Stimulated activated CD8-positive, alpha-beta memory T cell treated with anti-CD3 and anti-CD28 coated beads, Interleukin-7, amount 100 ng/mL, for 24 hours (primary cell): Measurements from ENCODE around the gene BCAP31.
"Not testable (repeated sequence)": the region's sequence is repeated elsewhere in the genome, so short reads cannot be mapped to it uniquely, and the experiment has no call there.

Experiments used
- DNase-seq: peaks from one replicate; pipeline ENCODE4 v3.0.0-alpha.2; 2020; ENCODE audit warnings: low read depth

Gene BCAP31

GRCh38 chrX:153762626-153763173 is 38.5 kb upstream of the BCAP31 start:
- DNase-seq = no peak

GRCh38 chrX:153761863-153762262 is 37.7 kb upstream of the BCAP31 start:
- no peak for DNase-seq

- DNase-seq = no peak
Observed at GRCh38 chrX:153755136-153755535, 30.9 kb upstream of the BCAP31 start.

GRCh38 chrX:153750127-153750774 is 26.1 kb upstream of the BCAP31 start:
- no peak for DNase-seq

- DNase-seq = not testable (repeated sequence)
Observed at GRCh38 chrX:153749017-153749416, 24.8 kb upstream of the BCAP31 start.

GRCh38 chrX:153746991-153747390 is 22.8 kb upstream of the BCAP31 start:
- not testable (repeated sequence) for DNase-seq

- no peak for DNase-seq
Observed at GRCh38 chrX:153746359-153746758, 22.2 kb upstream of the BCAP31 start.

DNA sequence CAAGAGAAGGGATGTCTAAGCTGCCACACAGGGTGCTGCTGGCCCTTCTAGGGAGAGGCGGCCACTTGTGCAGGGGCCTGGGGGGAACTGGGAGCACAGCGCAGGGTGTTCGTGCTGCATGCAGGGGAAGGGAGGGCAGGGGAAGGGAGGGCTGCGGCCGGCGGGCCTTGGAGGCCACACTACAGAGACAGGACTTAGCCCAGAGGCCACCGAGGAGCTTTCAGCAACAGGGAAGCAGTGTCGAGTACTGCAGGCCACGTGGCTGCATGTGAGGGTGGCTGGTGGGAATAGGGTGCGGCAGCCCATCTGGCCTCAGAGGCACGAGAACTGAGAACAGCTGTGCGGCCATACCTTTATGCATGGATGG is 20.9 kb upstream of the BCAP31 start:
- not testable (repeated sequence) for DNase-seq

GRCh38 chrX:153744210-153745066 is 20.3 kb upstream of the BCAP31 start:
- DNase-seq = no peak

GRCh38 chrX:153743468-153744209 is 19.5 kb upstream of the BCAP31 start:
- not testable (repeated sequence) for DNase-seq

DNA sequence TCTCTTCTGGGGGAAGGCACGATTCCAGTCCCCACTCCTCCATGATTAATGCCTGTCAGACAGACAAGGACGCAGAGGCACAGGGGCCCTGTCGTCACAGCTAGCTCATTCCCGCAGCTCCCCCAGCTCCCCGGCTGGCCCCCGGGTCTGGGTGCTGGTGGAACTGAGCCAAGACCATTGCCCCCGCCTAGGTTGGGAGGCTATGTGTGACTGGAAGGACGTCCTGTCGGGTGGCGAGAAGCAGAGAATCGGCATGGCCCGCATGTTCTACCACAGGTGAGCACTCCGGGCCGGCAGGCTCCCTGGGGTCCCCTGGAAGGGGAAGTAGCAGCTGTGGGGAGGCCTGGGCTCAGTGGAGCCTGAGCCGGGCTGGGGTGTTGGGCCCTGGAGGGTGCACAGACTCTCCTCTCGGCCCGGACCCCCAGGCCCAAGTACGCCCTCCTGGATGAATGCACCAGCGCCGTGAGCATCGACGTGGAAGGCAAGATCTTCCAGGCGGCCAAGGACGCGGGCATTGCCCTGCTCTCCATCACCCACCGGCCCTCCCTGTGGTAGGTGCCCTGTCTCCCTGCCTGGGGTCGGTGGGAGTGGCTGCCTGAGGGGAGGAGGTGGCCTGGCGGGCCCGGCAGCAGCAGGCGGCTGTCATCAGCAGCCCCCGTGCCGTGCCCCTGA is 18.7 kb upstream of the BCAP31 start:
- DNase-seq = not testable (repeated sequence)

GRCh38 chrX:153742111-153742510 is 17.9 kb upstream of the BCAP31 start:
- DNase-seq = not testable (repeated sequence)

- no peak for DNase-seq
Observed at GRCh38 chrX:153741446-153741845, 17.3 kb upstream of the BCAP31 start.

GRCh38 chrX:153740631-153741222 is 16.5 kb upstream of the BCAP31 start:
- DNase-seq = no peak

DNA sequence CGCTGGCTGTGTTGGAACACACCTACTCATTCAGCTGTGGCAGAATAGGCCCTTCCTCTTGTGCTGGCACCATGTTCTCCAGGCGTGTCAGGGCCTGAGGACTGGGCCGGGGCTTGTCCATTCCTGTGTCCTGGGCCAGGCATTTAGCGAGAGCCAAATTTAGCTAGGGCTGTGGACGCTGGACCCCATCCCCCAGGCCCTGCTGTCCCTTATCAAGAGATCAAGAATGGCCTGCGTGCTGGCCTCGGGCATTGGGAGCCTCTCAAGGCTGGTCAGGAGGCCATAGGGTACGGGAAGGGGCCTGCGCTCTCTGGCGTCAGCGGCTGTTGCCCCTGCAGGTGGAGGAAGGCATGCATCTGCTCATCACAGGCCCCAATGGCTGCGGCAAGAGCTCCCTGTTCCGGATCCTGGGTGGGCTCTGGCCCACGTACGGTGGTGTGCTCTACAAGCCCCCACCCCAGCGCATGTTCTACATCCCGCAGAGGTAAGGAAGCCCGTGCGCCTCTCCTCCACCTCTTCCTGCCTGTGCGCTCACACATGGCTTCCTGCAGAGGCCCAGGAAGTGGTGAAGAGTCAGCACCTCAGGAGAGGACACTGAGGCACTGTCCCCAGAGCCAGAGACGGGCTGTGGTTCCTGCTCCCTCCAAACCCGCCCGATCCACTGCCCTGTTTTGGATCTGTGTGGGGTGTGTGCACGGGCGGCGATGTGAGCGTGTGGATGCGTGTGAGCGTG is 15.7 kb upstream of the BCAP31 start:
- no peak for DNase-seq

DNA sequence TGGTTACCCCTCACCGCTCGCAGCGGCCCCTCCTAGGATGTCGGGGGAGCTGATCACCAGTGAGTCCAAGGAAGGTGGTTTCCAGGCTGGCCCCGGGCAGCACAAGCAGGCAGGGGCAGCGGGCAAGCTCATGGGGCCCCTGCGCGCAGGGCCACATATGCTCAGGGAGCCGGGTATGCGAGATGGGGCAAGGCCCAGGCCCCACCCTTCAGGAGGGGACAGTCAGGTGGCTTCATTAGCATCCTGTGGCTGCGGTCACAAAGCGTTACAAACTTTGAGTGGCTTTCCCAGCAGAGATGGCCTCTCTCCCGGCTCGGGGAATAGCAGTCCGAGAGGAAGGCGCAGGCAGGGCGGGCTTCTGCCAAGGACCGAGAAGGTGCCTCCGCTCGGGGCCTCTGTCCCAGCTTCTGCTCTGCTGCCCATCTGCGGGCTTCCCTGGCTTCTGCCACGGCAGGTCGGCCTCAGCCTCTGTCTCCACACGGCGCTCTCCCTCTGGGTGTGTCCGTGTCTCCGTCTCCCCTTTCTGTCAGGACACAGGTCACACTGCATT is 13.9 kb upstream of the BCAP31 start:
- DNase-seq = no peak

DNA sequence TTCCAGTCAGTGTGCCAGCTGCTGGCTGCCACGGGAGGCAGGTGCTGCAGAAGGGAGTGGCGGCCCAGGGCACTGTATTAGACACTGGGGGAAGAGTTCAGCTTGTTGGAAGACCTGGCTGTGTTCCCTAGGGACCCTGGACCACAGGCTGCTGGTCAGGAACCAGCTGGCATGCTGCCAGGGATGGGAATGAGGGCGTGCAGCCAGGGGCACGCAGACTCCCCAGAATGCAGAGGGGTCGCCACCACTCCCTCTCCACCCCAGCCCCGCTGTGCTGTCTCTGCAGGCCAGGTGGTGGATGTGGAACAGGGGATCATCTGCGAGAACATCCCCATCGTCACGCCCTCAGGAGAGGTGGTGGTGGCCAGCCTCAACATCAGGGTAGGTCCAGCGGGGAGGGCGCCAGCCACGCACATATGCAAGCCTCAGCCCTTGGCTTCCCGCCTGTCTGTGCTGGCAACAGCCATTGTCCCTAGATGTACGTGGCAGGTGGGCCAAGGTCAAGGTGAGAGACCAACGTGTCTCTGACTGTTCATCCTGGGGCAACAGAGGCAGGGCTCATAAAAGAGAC is 12.8 kb upstream of the BCAP31 start:
- no peak for DNase-seq

GRCh38 chrX:153736071-153736820 is 12.1 kb upstream of the BCAP31 start:
- DNase-seq = no peak

DNA sequence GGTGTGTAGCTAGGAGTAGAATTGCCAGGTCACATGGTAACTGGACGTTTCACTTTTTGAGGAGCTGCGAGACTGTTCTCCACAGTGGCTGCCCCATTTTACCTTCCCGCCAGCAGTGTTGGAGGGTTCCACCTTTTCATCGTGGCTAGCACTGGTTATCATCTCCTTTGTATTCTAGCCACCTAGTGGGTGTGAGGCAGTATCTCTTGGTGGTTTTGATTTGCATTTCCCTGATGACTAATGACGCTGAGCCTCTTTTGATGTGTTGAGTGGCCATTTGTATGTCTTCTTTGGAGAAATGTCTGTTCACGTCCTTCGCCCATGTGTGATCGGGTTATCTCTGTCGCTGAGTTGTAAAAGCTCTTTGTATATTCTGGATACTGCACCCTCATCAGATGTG is 11.1 kb upstream of the BCAP31 start:
- no peak for DNase-seq
